Gastroesophageal sphincter (tissue), 3 donors: ENCODE measurements around the gene GAGE12D.
"Not testable (repeated sequence)": the region's sequence is repeated elsewhere in the genome, so short reads cannot be mapped to it uniquely, and the experiment has no call there.

Experiments used
- POLR2A ChIP-seq, 2 donors: fragments of 450-650 bp; IDR thresholded peaks; one replicate each; pipeline ENCODE4 v1.6.1; 2017; ENCODE audit warnings: antibody characterized with exemption in 2 of 2, mild to moderate bottlenecking in 2 of 2, moderate library complexity in 1 of 2
- TF ChIP-seq, protein P1 (sequence below), 4 experiments: fragments of 200-600 bp in 2 of 4; fragments of 450-650 bp in 2 of 4; sonication (generic) in 1 of 4; IDR thresholded peaks; one replicate each; pipeline ENCODE4 v1.5.1; 2017 to 2019; ENCODE audit warnings: antibody characterized with exemption in 4 of 4, mild to moderate bottlenecking in 2 of 4, moderate library complexity in 2 of 4

GRCh38 chrX:49560542-49560941, 19.0 kb downstream of the GAGE12D start, which contains the start of gene GAGE12F:
- TF ChIP-seq, protein P1, sequence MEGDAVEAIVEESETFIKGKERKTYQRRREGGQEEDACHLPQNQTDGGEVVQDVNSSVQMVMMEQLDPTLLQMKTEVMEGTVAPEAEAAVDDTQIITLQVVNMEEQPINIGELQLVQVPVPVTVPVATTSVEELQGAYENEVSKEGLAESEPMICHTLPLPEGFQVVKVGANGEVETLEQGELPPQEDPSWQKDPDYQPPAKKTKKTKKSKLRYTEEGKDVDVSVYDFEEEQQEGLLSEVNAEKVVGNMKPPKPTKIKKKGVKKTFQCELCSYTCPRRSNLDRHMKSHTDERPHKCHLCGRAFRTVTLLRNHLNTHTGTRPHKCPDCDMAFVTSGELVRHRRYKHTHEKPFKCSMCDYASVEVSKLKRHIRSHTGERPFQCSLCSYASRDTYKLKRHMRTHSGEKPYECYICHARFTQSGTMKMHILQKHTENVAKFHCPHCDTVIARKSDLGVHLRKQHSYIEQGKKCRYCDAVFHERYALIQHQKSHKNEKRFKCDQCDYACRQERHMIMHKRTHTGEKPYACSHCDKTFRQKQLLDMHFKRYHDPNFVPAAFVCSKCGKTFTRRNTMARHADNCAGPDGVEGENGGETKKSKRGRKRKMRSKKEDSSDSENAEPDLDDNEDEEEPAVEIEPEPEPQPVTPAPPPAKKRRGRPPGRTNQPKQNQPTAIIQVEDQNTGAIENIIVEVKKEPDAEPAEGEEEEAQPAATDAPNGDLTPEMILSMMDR (IDR thresholded peaks at IDR 0.05), result not testable (repeated sequence)
- not testable (repeated sequence) for TF ChIP-seq POLR2A (IDR thresholded peaks at IDR 0.05)
